Right atrium auricular region (tissue), 2 donors: ENCODE data around the gene CUX1. TPM values are rescaled to one million over a fixed set of nuclear protein-coding genes. Genes with fewer than 3 reads are reported as not detected.

Experiments used
- DNase-seq: peaks from one replicate; pipeline ENCODE4 v3.0.0-alpha.2; 2019; ENCODE audit warnings: low spot score
- H3K27ac ChIP-seq, 2 donors: fragments of 200-600 bp; sonication (generic); 1 replicate in 1 of 2; 2 replicates in 1 of 2; pipeline ENCODE4 v1.5.1; 2016 to 2019
- H3K27me3 ChIP-seq, 2 donors: fragments of 200-600 bp; sonication (generic); one replicate each; pipeline versions ENCODE4 v1.5.1 to v1.6.0; 2017 to 2019
- H3K36me3 ChIP-seq: fragments of 200-600 bp; sonication (generic); one replicate; pipeline ENCODE4 v1.5.1; 2016
- H3K4me1 ChIP-seq, 2 donors: fragments of 200-600 bp; sonication (generic); one replicate each; pipeline versions ENCODE4 v1.5.1 to v1.6.0; 2017 to 2019
- H3K4me3 ChIP-seq, 2 donors: fragments of 200-600 bp; sonication (generic); 1 replicate in 1 of 2; 2 replicates in 1 of 2; pipeline ENCODE4 v1.5.1; 2017 to 2019; ENCODE audit warnings: mild to moderate bottlenecking in 1 of 2, moderate library complexity in 1 of 2
- H3K9me3 ChIP-seq, 2 donors: fragments of 200-600 bp; sonication (generic); one replicate each; pipeline ENCODE4 v1.5.1; 2019
- total RNA-seq, 2 donors: library from RNA; depleted of rRNA; stranded (reverse); fragments of >200 nt; gene quantifications; one replicate each; pipeline ENCODE4 v1.1.0, GENCODE V29; 2016
- TF ChIP-seq, protein P1 (sequence below), 2 donors: fragments of 200-600 bp; sonication (generic); IDR thresholded peaks; one replicate each; pipeline ENCODE4 v1.5.1; 2019; ENCODE audit warnings: antibody characterized with exemption in 2 of 2

Gene CUX1
- total RNA-seq, 2 donors from 2014 or later, result 71.1 to 94.4 TPM

GRCh38 chr7:102061354-102061945 is 244.0 kb downstream of the CUX1 start:
- Histone ChIP-seq H3K9me3 (peaks cover 0 to 3% of the 10 kb centered on the region in 2 donors), H3K27me3 (no peaks in the 10 kb centered on the region), H3K4me3 (no peak overlapping the region), H3K27ac (no peak overlapping the region), H3K4me1 (peaks cover 0 to 18% of the 10 kb centered on the region in 2 donors), H3K36me3 (no peaks in the 10 kb centered on the region)
- TF ChIP-seq, protein P1, sequence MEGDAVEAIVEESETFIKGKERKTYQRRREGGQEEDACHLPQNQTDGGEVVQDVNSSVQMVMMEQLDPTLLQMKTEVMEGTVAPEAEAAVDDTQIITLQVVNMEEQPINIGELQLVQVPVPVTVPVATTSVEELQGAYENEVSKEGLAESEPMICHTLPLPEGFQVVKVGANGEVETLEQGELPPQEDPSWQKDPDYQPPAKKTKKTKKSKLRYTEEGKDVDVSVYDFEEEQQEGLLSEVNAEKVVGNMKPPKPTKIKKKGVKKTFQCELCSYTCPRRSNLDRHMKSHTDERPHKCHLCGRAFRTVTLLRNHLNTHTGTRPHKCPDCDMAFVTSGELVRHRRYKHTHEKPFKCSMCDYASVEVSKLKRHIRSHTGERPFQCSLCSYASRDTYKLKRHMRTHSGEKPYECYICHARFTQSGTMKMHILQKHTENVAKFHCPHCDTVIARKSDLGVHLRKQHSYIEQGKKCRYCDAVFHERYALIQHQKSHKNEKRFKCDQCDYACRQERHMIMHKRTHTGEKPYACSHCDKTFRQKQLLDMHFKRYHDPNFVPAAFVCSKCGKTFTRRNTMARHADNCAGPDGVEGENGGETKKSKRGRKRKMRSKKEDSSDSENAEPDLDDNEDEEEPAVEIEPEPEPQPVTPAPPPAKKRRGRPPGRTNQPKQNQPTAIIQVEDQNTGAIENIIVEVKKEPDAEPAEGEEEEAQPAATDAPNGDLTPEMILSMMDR (IDR thresholded peaks at IDR 0.05), result no peak
- no peak for DNase-seq

GRCh38 chr7:102061981-102062390 is 244.6 kb downstream of the CUX1 start:
- Histone ChIP-seq H3K9me3 (no peaks in the 10 kb centered on the region), H3K27ac (no peak overlapping the region), H3K36me3 (no peaks in the 10 kb centered on the region), H3K27me3 (no peaks in the 10 kb centered on the region), H3K4me1 (peaks cover 0 to 18% of the 10 kb centered on the region in 2 donors), H3K4me3 (no peak overlapping the region)
- TF ChIP-seq, protein P1 (IDR thresholded peaks at IDR 0.05), result no peak
- DNase-seq, result peak; percentile 64

DNA sequence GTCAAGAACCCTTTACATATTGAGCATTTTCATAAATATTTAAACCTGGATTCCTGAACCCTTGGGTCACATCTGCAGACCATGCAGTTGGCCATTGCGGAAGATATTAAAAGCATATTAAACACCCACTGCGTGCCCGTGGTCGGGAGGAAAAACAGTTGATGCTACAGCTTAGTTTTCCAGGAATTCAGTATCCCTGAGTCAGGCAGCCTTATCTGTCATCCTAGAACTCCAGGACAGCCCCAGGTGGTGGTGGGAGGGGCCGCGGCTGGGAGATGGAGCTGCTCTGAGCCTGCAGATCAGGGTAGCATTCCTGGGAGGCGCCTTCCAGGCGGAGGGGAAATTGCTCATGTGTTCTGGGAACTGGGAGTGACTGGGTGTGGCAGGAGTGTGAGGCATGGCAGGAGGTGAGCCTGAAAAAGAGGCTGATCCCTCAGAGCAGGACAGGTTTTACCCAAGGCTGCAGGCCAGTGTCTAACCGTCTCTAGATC is 246.3 kb downstream of the CUX1 start:
- TF ChIP-seq, protein P1 (IDR thresholded peaks at IDR 0.05), result no peak
- no peaks in the 10 kb centered on the region for H3K27me3 ChIP-seq
- no peaks in the 10 kb centered on the region for H3K36me3 ChIP-seq
- H3K4me3 ChIP-seq, result no peak overlapping the region
- H3K4me1 ChIP-seq, result peaks cover 0 to 18% of the 10 kb centered on the region in 2 donors
- DNase-seq, result no peak
- no peaks in the 10 kb centered on the region for H3K9me3 ChIP-seq
- no peak overlapping the region for H3K27ac ChIP-seq

DNA sequence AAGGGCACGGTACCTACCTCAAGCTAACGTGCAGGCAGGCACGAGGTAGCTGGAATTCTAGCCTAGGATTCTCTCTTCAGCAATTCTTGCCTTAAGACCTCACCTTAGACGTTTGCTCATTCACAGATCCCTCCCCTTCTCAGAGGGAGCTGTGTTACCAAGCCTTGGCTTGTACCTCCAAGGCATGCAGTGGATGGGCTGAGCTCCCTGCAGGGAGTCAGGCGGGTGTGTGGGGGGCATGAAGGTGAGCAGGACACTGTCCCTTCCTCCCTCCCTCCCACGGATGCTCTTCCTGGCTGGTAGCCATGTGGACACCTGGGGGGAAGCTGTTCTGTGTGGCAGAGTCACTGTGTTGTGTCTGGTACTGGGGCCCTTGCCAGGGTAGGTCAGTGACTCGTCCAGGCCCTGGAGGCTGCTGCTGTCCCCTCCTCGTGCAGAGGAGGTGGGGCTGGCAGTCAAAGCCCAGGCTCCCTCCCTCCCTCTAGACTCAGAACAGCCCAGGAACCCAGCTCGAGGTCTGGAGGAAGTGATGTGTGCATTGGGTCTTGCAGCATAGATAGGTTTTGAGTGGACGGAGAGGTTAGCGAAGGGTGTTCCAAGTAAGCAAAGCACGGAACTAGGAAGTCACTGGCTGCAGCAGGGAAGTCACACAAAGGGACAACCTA is 247.1 kb downstream of the CUX1 start:
- TF ChIP-seq, protein P1 (IDR thresholded peaks at IDR 0.05), result no peak
- no peaks in the 10 kb centered on the region for H3K36me3 ChIP-seq
- H3K27me3 ChIP-seq, result no peaks in the 10 kb centered on the region
- H3K9me3 ChIP-seq, result no peaks in the 10 kb centered on the region
- H3K4me1 ChIP-seq, result peaks cover 0 to 18% of the 10 kb centered on the region in 2 donors
- no peak for DNase-seq
- H3K27ac ChIP-seq, result no peak overlapping the region
- no peak overlapping the region for H3K4me3 ChIP-seq

DNA sequence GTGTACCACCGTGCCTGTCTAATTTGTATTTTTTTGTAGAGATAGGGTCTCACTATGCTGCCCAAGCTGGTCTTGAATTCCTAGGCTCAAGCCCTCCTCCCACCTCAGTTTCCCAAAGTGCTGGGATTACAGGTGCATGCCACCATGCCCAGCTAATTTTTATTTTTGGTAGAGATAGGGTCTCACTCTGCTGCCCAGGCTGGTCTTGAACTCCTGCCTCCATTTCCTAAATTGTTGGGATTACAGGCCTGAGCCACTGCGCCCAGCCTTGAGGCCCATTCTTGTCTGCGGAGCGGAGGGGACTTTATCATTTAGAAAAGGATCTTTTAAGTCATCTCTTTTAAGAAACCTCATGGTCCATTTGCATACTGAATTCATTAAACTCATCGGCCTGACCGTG is 247.8 kb downstream of the CUX1 start:
- Histone ChIP-seq H3K4me3 (no peak overlapping the region), H3K9me3 (no peaks in the 10 kb centered on the region), H3K27me3 (no peaks in the 10 kb centered on the region), H3K4me1 (peaks cover 0 to 18% of the 10 kb centered on the region in 2 donors), H3K36me3 (no peaks in the 10 kb centered on the region), H3K27ac (no peak overlapping the region)
- TF ChIP-seq, protein P1 (IDR thresholded peaks at IDR 0.05), result no peak
- no peak for DNase-seq
